PC-3 (cell line): ENCODE results near the gene HSD11B1.

ENCODE experiments used
- CTCF ChIP-seq: fragments of 300-600 bp; sonication (generic); conservative IDR thresholded peaks from 2 replicates; pipeline ENCODE4 v1.5.1; 2017; ENCODE audit warnings: antibody characterized with exemption, low read depth, mild to moderate bottlenecking, low read length
- EZH2 ChIP-seq: fragments of 300-600 bp; sonication (generic); IDR thresholded peaks from one replicate; pipeline ENCODE4 v1.6.1; 2017; ENCODE audit warnings: antibody characterized with exemption, mild to moderate bottlenecking, low read length; ENCODE audit not compliant: unreplicated experiment
- EZH2phosphoT487 ChIP-seq: fragments of 300-600 bp; sonication (generic); IDR thresholded peaks from 2 replicates; pipeline ENCODE4 v1.6.1; 2018; ENCODE audit warnings: mild to moderate bottlenecking, antibody characterized with exemption, low read length, borderline replicate concordance

- TF ChIP-seq CTCF: no peak
- TF ChIP-seq EZH2: no peak
- TF ChIP-seq EZH2phosphoT487: no peak
These were observed 15.2 kb upstream of the HSD11B1 start for GRCh38 chr1:209689477-209689876.
